OCI-LY1 (cell line): ENCODE results near the gene IMPG2.
A peak's percentile ranks its signal among the peaks of the same experiment; 100 is the strongest.

Experiments
- H2AFZ ChIP-seq: fragments of 200-600 bp; sonication (generic), shearing (Covaris generic); 2 replicates; pipeline ENCODE4 v1.6.0; 2014; ENCODE audit warnings: antibody characterized with exemption, mild to moderate bottlenecking, low read length
- H3F3A ChIP-seq: fragments of 200-600 bp; sonication (generic), shearing (Covaris generic); 2 replicates; pipeline ENCODE4 v1.6.0; 2014; ENCODE audit warnings: mild to moderate bottlenecking, antibody characterized with exemption, low read length, moderate library complexity; ENCODE audit not compliant: insufficient read depth
- H3K27ac ChIP-seq: fragments of 200-600 bp; sonication (generic); 2 replicates; pipeline ENCODE4 v1.5.1; 2014; ENCODE audit warnings: low read length, mixed run types, mild to moderate bottlenecking, low read depth; ENCODE audit not compliant: poor library complexity, severe bottlenecking
- H3K27me3 ChIP-seq: fragments of 200-600 bp; sonication (generic); 2 replicates; pipeline ENCODE4 v1.6.0; 2014; ENCODE audit warnings: antibody characterized with exemption, mild to moderate bottlenecking, low read length, moderate library complexity; ENCODE audit not compliant: insufficient read depth
- H3K36me3 ChIP-seq: fragments of 200-600 bp; sonication (generic); 2 replicates; pipeline ENCODE4 v1.6.1; 2014; ENCODE audit warnings: mild to moderate bottlenecking, antibody characterized with exemption, low read length, moderate library complexity, mixed read lengths; ENCODE audit not compliant: insufficient read depth
- H3K4me1 ChIP-seq: fragments of 200-600 bp; sonication (generic); 2 replicates; pipeline ENCODE4 v1.5.1; 2014; ENCODE audit warnings: mild to moderate bottlenecking, low read length, moderate library complexity; ENCODE audit not compliant: insufficient read depth, severe bottlenecking
- H3K4me2 ChIP-seq: fragments of 200-600 bp; sonication (generic), shearing (Covaris generic); 2 replicates; pipeline ENCODE4 v1.6.1; 2014; ENCODE audit warnings: low read length
- H3K4me3 ChIP-seq: fragments of 200-600 bp; sonication (generic); 2 replicates; pipeline ENCODE4 v1.5.1; 2014; ENCODE audit warnings: low read length, low read depth, mild to moderate bottlenecking, mixed read lengths; ENCODE audit not compliant: poor library complexity, severe bottlenecking
- H3K79me2 ChIP-seq: fragments of 200-600 bp; shearing (Covaris generic); 2 replicates; pipeline ENCODE4 v1.6.1; 2016; ENCODE audit warnings: mixed run types, low read length, mixed read lengths; ENCODE audit not compliant: insufficient read depth
- H3K9ac ChIP-seq: fragments of 200-600 bp; sonication (generic), shearing (Covaris generic); 2 replicates; pipeline ENCODE4 v1.6.1; 2014; ENCODE audit warnings: mild to moderate bottlenecking, low read length, mixed read lengths
- H3K9me2 ChIP-seq: fragments of 200-600 bp; sonication (generic), shearing (Covaris generic); 2 replicates; pipeline ENCODE4 v1.6.1; 2014; ENCODE audit warnings: low read depth, mild to moderate bottlenecking, low read length, mixed read lengths
- H3K9me3 ChIP-seq: fragments of 200-600 bp; shearing (Covaris generic); 2 replicates; pipeline ENCODE4 v1.6.1; 2014; ENCODE audit warnings: low read length, mixed read lengths
- H4K20me1 ChIP-seq: fragments of 200-600 bp; sonication (generic), shearing (Covaris generic); 2 replicates; pipeline ENCODE4 v1.6.0; 2016; ENCODE audit warnings: mild to moderate bottlenecking, low read length; ENCODE audit not compliant: insufficient read depth
- CTCF ChIP-seq: fragments of 200-600 bp; sonication (generic), shearing (Covaris generic); IDR thresholded peaks from 2 replicates; pipeline ENCODE4 v1.5.1; 2017; ENCODE audit warnings: mild to moderate bottlenecking, antibody characterized with exemption, low read length, moderate library complexity, mixed read lengths
- EZH2 ChIP-seq: fragments of 200-600 bp; sonication (generic), shearing (Covaris generic); IDR thresholded peaks from 2 replicates; pipeline ENCODE4 v1.8.0; 2017; ENCODE audit warnings: borderline replicate concordance, mixed run types, mild to moderate bottlenecking, antibody characterized with exemption, low read length, moderate library complexity, mixed read lengths

Gene IMPG2

DNA sequence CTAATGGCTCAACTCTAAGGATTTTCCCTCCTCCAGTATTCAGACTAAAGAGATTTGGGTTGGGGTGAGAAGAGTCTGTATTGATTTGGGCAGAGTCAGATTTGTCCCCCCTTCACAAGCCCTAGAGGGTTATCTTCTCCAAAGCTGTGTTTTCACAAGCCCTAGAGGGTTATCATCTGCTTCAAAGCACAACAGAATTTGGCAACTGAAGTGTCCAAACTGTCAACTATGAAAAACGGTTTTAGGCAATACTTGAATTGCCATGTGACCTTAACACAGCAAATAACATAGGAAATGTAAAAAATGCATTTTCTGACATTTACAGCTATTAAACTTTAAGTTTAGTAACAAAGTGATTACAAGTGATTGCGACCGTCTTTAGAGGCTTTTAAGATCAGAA, 119.9 kb downstream of the IMPG2 start:
- no peaks in the 10 kb centered on the region for H3K36me3 ChIP-seq
- no peak overlapping the region for H3K4me2 ChIP-seq
- H3F3A ChIP-seq: no peaks in the 10 kb centered on the region
- no peaks in the 10 kb centered on the region for H3K9me2 ChIP-seq
- H2AFZ ChIP-seq: no peak overlapping the region
- H4K20me1 ChIP-seq: no peaks in the 10 kb centered on the region
- H3K79me2 ChIP-seq: no peaks in the 10 kb centered on the region
- no peaks in the 10 kb centered on the region for H3K9me3 ChIP-seq
- TF ChIP-seq CTCF (no peak), EZH2 (no peak)
- H3K27me3 ChIP-seq: no peaks in the 10 kb centered on the region
- no peak overlapping the region for H3K27ac ChIP-seq
- peaks cover 8% of the 10 kb centered on the region for H3K4me1 ChIP-seq
- no peak overlapping the region for H3K9ac ChIP-seq
- H3K4me3 ChIP-seq: no peak overlapping the region

DNA sequence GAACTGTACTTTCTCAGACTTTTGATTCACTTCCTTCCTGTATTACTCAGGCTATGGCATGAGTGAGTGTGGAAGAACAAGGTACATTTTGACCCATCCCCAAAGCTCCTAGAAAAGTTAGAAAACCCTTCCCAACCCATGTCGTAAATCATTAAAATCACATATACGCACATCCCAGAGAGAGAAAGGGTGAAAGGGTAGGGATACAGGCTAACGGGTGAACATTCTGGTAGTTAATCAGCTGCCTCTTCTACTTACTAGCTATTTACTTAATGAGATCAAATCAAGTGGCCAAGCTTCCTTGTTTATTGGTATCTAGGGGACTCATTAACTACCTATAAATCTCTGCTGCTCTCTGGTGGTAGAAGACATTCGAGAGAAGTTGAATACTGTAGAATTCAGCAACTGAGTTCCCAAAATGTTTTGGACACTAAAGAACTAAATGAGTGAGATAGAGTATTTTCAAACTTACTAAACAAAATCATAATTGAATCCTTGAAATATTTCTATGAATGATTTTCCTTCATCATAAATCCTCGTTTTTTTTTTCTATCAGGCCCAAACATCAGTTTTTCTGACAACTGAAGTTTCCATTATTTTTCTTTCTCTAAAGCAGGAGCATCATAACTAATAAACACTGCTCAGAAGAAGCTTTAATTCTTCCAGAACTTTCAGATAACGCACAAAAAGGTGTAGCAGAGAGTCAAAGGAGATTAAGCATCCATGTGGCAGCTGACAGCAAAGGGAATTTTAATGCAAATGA, 124.2 kb downstream of the IMPG2 start:
- Histone ChIP-seq H3K27ac (no peak overlapping the region), H3F3A (no peaks in the 10 kb centered on the region), H3K4me3 (no peak overlapping the region), H3K79me2 (no peaks in the 10 kb centered on the region), H3K4me2 (no peak overlapping the region), H3K4me1 (no peaks in the 10 kb centered on the region), H3K27me3 (no peaks in the 10 kb centered on the region), H2AFZ (no peak overlapping the region), H3K9me2 (no peaks in the 10 kb centered on the region), H3K9me3 (no peaks in the 10 kb centered on the region), H3K9ac (no peak overlapping the region), H3K36me3 (no peaks in the 10 kb centered on the region), H4K20me1 (no peaks in the 10 kb centered on the region)
- TF ChIP-seq CTCF (peak; percentile 56; the same call in 1 of the 2 replicates), EZH2 (no peak)

- no peaks in the 10 kb centered on the region for H3K27me3 ChIP-seq
- TF ChIP-seq CTCF: no peak
- TF ChIP-seq EZH2: no peak
- no peak overlapping the region for H2AFZ ChIP-seq
- H3K27ac ChIP-seq: no peak overlapping the region
- no peaks in the 10 kb centered on the region for H3K36me3 ChIP-seq
- H3K9ac ChIP-seq: no peak overlapping the region
- H3F3A ChIP-seq: no peaks in the 10 kb centered on the region
- no peaks in the 10 kb centered on the region for H3K4me1 ChIP-seq
- H3K79me2 ChIP-seq: no peaks in the 10 kb centered on the region
- no peaks in the 10 kb centered on the region for H4K20me1 ChIP-seq
- H3K4me2 ChIP-seq: no peak overlapping the region
- no peak overlapping the region for H3K4me3 ChIP-seq
- no peaks in the 10 kb centered on the region for H3K9me3 ChIP-seq
- H3K9me2 ChIP-seq: no peaks in the 10 kb centered on the region
Observed at GRCh38 chr3:101194392-101194791, 126.0 kb downstream of the IMPG2 start.
